ENCODE data around the gene LIN54. TPM values are rescaled to one million over a fixed set of nuclear protein-coding genes. Genes with fewer than 3 reads are reported as not detected.
A peak's percentile ranks its signal among the peaks of the same experiment; 100 is the strongest.

Gene LIN54
- total and polyA plus RNA-seq, 9 of the 15 experiments (the other 6 are each of a cell fraction or from before 2014, with no cell fraction given) = 2.2 to 22.5 (median 15.8) TPM

DNA sequence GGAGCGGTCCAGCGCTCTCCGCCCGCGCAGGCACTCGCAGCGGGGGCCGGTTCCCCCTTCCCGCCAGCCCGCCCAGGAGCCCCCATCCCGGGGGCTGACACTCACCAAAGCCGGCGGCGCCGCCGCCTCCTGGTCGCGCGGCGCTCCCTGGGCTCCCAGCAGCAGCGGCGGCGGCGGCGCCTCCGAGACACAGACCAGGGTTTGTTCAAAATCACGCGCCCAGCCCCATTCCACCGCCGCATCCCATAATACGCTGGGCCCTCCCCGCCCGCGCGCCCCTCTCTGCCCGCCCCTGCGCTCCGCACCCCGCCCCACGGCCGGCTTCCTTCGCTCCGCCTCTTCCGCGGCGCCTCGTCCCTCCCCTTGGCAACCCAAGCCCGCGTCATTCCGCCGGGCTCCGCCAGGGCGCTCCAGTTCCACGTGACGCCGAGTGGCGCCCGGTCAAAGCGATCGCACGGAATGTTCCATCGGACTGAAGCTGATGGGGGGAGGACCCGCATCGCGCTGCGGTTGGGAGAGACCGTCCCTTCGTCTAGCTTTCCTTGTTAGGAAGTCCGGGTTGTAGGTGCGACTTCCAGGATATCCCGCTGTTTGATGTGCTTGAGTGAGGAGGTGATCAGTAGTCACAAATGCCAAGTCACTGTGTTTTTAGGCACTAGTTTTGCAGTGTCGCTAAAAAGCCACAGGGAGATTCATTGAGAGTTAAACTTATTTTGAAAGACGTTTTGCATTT, 2.2 kb upstream of the LIN54 start (continued):
- no peak; the same call in 1 of the 2 replicates for TF ChIP-seq ATF3 (IDR thresholded peaks at IDR 0.05)
- no peak for TF ChIP-seq ATF3 (CRISPR knock-in tag; conservative IDR thresholded peaks at IDR 0.05)
- peak; percentile 19 to 37; a peak in 1 of 4 replicates for TF ChIP-seq SIN3A (IDR thresholded peaks at IDR 0.05; ENCODE audit: borderline replicate concordance in 2 of 2, control insufficient read depth in 1 of 2, low read depth in 2 of 2, low read length in 2 of 2)
- TF ChIP-seq ARHGAP35 (IDR thresholded peaks at IDR 0.05; ENCODE audit: partially characterized antibody) = no peak
- TF ChIP-seq, protein P1, sequence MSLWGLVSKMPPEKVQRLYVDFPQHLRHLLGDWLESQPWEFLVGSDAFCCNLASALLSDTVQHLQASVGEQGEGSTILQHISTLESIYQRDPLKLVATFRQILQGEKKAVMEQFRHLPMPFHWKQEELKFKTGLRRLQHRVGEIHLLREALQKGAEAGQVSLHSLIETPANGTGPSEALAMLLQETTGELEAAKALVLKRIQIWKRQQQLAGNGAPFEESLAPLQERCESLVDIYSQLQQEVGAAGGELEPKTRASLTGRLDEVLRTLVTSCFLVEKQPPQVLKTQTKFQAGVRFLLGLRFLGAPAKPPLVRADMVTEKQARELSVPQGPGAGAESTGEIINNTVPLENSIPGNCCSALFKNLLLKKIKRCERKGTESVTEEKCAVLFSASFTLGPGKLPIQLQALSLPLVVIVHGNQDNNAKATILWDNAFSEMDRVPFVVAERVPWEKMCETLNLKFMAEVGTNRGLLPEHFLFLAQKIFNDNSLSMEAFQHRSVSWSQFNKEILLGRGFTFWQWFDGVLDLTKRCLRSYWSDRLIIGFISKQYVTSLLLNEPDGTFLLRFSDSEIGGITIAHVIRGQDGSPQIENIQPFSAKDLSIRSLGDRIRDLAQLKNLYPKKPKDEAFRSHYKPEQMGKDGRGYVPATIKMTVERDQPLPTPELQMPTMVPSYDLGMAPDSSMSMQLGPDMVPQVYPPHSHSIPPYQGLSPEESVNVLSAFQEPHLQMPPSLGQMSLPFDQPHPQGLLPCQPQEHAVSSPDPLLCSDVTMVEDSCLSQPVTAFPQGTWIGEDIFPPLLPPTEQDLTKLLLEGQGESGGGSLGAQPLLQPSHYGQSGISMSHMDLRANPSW (CRISPR knock-in tag; IDR thresholded peaks at IDR 0.05) = no peak
- peak; percentile 82 for TF ChIP-seq MAFF (IDR thresholded peaks at IDR 0.05; ENCODE audit: low read length)
- peak; percentile 97 for TF ChIP-seq USF1 (CRISPR knock-in tag; IDR thresholded peaks at IDR 0.05)
- 0 out of 2 replicates have a peak, but pooled peaks have one; percentile 39 for TF ChIP-seq TAF7 (tag; IDR thresholded peaks at IDR 0.05)
- TF ChIP-seq ZKSCAN1 (IDR thresholded peaks at IDR 0.05; ENCODE audit: low read depth, low read length) = peak; percentile 51; the same call in 1 of the 2 replicates
- TF ChIP-seq, protein P2, sequence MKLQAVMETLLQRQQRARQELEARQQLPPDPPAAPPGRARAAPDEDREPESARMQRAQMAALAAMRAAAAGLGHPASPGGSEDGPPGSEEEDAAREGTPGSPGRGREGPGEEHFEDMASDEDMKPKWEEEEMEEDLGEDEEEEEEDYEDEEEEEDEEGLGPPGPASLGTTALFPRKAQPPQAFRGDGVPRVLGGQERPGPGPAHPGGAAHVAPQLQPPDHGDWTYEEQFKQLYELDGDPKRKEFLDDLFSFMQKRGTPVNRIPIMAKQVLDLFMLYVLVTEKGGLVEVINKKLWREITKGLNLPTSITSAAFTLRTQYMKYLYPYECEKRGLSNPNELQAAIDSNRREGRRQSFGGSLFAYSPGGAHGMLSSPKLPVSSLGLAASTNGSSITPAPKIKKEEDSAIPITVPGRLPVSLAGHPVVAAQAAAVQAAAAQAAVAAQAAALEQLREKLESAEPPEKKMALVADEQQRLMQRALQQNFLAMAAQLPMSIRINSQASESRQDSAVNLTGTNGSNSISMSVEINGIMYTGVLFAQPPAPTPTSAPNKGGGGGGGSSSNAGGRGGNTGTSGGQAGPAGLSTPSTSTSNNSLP (IDR thresholded peaks at IDR 0.05; ENCODE audit: borderline replicate concordance, low read depth, low read length) = peak; percentile 64; the same call in 1 of the 2 replicates
- peak; percentile 96 for TF ChIP-seq CREB1 (IDR thresholded peaks at IDR 0.05)
- TF ChIP-seq CREB1 (CRISPR knock-in tag; IDR thresholded peaks at IDR 0.05) = peak; percentile 96
- no peak; the same call in 1 of the 2 replicates for TF ChIP-seq NFRKB (IDR thresholded peaks at IDR 0.05; ENCODE audit: low read depth)
- TF ChIP-seq, protein P3, sequence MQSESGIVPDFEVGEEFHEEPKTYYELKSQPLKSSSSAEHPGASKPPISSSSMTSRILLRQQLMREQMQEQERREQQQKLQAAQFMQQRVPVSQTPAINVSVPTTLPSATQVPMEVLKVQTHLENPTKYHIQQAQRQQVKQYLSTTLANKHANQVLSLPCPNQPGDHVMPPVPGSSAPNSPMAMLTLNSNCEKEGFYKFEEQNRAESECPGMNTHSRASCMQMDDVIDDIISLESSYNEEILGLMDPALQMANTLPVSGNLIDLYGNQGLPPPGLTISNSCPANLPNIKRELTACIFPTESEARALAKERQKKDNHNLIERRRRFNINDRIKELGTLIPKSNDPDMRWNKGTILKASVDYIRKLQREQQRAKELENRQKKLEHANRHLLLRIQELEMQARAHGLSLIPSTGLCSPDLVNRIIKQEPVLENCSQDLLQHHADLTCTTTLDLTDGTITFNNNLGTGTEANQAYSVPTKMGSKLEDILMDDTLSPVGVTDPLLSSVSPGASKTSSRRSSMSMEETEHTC (IDR thresholded peaks at IDR 0.05) = peak; percentile 83
- no peak for TF ChIP-seq ZNF175 (CRISPR knock-in tag; IDR thresholded peaks at IDR 0.05; ENCODE audit: low read depth)
- TF ChIP-seq OTX1 (CRISPR knock-in tag; IDR thresholded peaks at IDR 0.05) = no peak
- TF ChIP-seq ZNF140 (CRISPR knock-in tag; IDR thresholded peaks at IDR 0.05) = no peak
- no peak for TF ChIP-seq TFAM (CRISPR knock-in tag; conservative IDR thresholded peaks at IDR 0.05)
- no peak for TF ChIP-seq ZNF146 (CRISPR knock-in tag; IDR thresholded peaks at IDR 0.05; ENCODE audit: unreplicated experiment)
- TF ChIP-seq LCOR (CRISPR knock-in tag; IDR thresholded peaks at IDR 0.05) = peak; percentile 94
- peak; percentile 93; the same call in 1 of the 2 replicates for TF ChIP-seq POLR2H (tag; IDR thresholded peaks at IDR 0.05; ENCODE audit: low read depth)
